KMS-11 (cell line): ENCODE results near the gene FAM114A1.

ENCODE experiments used
- H2AFZ ChIP-seq: fragments of 200-600 bp; sonication (generic); 2 replicates; pipeline ENCODE4 v1.6.1; 2016; ENCODE audit warnings: antibody characterized with exemption, mixed run types, low read depth
- H3K27ac ChIP-seq: fragments of 200-600 bp; sonication (generic); 2 replicates; pipeline ENCODE4 v1.6.1; 2016; ENCODE audit warnings: mild to moderate bottlenecking, mixed run types
- H3K27me3 ChIP-seq: fragments of 200-600 bp; sonication (generic); 2 replicates; pipeline ENCODE4 v1.6.1; 2017; ENCODE audit warnings: mild to moderate bottlenecking, low read depth, mixed run types, moderate library complexity; ENCODE audit not compliant: insufficient read depth
- H3K36me3 ChIP-seq: fragments of 200-600 bp; sonication (generic); 2 replicates; pipeline ENCODE4 v1.6.1; 2017; ENCODE audit warnings: mild to moderate bottlenecking, mixed run types; ENCODE audit not compliant: insufficient read depth
- H3K4me1 ChIP-seq: fragments of 200-600 bp; sonication (generic); 2 replicates; pipeline ENCODE4 v1.6.1; 2016; ENCODE audit warnings: mild to moderate bottlenecking, low read depth, mixed run types; ENCODE audit not compliant: poor library complexity, severe bottlenecking
- H3K4me2 ChIP-seq: fragments of 200-600 bp; sonication (generic); 2 replicates; pipeline ENCODE4 v1.7.0; 2016; ENCODE audit warnings: mild to moderate bottlenecking, mixed run types
- H3K4me3 ChIP-seq: fragments of 200-600 bp; sonication (generic); IDR thresholded peaks from 2 replicates; pipeline ENCODE4 v1.6.1; 2017; ENCODE audit warnings: low read depth, low read length, mixed read lengths; ENCODE audit not compliant: insufficient read depth
- H3K79me2 ChIP-seq: fragments of 200-600 bp; sonication (generic); 2 replicates; pipeline ENCODE4 v1.6.1; 2016; ENCODE audit warnings: low read depth, mixed run types; ENCODE audit not compliant: insufficient read depth
- H3K9ac ChIP-seq: fragments of 200-600 bp; sonication (generic); 2 replicates; pipeline ENCODE4 v1.6.1; 2016; ENCODE audit warnings: mild to moderate bottlenecking, mixed run types
- H4K20me1 ChIP-seq: fragments of 200-600 bp; sonication (generic); 2 replicates; pipeline ENCODE4 v1.6.1; 2016; ENCODE audit warnings: mild to moderate bottlenecking, mixed run types; ENCODE audit not compliant: insufficient read depth
- TF ChIP-seq, protein P1 (sequence below): fragments of 200-600 bp; sonication (generic); conservative IDR thresholded peaks from 2 replicates; pipeline ENCODE4 v1.6.1; 2017; ENCODE audit warnings: low read depth, mild to moderate bottlenecking, antibody characterized with exemption, low read length, moderate library complexity, mixed read lengths

FAM114A1 gene

DNA sequence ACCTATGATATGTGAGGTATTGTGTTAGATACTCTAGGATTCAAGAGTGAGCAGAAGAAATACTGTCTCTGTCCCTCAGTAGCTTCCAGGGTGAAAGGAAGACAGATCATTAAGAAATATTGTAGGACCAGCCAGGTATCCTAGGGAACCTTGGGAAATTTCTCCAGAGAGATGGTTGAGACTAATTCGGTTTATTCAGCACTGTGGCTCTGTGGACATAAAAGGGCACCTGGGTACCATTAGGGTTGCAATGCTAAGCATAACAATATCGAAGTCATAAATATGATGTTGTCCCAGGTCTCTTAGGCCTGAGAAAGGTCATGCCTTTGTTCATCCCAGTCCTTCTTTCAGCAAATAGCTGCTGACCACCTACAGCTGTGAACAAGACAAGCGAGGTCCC, 61.0 kb downstream of the FAM114A1 start:
- no peaks in the 10 kb centered on the region for H3K36me3 ChIP-seq
- no peaks in the 10 kb centered on the region for H4K20me1 ChIP-seq
- H3K4me3 ChIP-seq = no peak overlapping the region
- no peaks in the 10 kb centered on the region for H3K79me2 ChIP-seq
- no peak overlapping the region for H3K27ac ChIP-seq
- TF ChIP-seq, protein P1, sequence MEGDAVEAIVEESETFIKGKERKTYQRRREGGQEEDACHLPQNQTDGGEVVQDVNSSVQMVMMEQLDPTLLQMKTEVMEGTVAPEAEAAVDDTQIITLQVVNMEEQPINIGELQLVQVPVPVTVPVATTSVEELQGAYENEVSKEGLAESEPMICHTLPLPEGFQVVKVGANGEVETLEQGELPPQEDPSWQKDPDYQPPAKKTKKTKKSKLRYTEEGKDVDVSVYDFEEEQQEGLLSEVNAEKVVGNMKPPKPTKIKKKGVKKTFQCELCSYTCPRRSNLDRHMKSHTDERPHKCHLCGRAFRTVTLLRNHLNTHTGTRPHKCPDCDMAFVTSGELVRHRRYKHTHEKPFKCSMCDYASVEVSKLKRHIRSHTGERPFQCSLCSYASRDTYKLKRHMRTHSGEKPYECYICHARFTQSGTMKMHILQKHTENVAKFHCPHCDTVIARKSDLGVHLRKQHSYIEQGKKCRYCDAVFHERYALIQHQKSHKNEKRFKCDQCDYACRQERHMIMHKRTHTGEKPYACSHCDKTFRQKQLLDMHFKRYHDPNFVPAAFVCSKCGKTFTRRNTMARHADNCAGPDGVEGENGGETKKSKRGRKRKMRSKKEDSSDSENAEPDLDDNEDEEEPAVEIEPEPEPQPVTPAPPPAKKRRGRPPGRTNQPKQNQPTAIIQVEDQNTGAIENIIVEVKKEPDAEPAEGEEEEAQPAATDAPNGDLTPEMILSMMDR = no peak
- H3K27me3 ChIP-seq = no peaks in the 10 kb centered on the region
- no peak overlapping the region for H3K9ac ChIP-seq
- no peaks in the 10 kb centered on the region for H3K4me1 ChIP-seq
- no peak overlapping the region for H2AFZ ChIP-seq
- no peak overlapping the region for H3K4me2 ChIP-seq

DNA sequence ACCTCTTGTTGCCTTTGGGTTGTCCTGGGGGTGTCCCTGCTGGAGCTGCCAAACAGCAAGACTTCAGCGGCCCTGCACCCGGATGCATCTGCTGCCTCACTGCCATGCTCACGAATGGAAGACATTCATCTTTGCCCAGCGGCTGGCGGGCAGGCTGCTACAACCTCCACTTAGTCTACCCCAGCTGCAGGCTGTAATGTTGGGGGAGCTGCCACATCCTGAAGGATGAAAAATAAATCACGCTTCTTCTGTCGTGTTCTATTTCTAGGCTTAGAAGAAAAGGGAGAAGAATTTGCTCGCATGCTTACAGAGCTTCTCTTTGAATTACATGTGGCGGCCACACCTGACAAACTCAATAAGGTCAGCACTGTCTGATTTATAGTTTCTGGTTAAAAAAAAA, 61.4 kb downstream of the FAM114A1 start:
- Histone ChIP-seq H3K27me3 (no peaks in the 10 kb centered on the region), H3K4me2 (no peak overlapping the region), H3K4me1 (no peaks in the 10 kb centered on the region), H3K36me3 (no peaks in the 10 kb centered on the region), H2AFZ (no peak overlapping the region), H3K79me2 (no peaks in the 10 kb centered on the region), H3K27ac (no peak overlapping the region), H3K4me3 (no peak overlapping the region), H3K9ac (no peak overlapping the region), H4K20me1 (no peaks in the 10 kb centered on the region)
- TF ChIP-seq, protein P1 = no peak

DNA sequence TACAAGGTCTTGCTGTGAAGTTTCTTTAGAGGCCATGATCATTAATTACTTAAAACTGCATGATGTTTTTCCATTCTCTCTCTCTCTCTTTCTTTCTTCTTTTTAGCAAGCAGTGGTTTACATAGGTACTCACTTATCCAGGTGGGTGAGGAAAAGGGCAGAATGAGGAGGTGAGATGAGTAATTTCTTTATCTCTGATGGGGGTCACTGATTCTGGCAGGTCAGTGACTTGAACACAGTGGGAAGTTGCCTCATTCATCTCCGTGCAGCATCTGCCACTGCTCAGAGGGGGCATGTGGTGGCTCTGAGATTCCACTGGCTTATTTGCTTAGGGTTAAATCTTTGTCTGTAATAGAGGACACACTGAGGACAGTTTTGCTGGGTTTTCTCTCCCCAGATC, 62.6 kb downstream of the FAM114A1 start:
- TF ChIP-seq, protein P1 = no peak
- no peak overlapping the region for H3K27ac ChIP-seq
- no peaks in the 10 kb centered on the region for H3K4me1 ChIP-seq
- H3K4me3 ChIP-seq = no peak overlapping the region
- no peaks in the 10 kb centered on the region for H3K79me2 ChIP-seq
- H3K27me3 ChIP-seq = no peaks in the 10 kb centered on the region
- H3K4me2 ChIP-seq = no peak overlapping the region
- no peaks in the 10 kb centered on the region for H3K36me3 ChIP-seq
- no peaks in the 10 kb centered on the region for H4K20me1 ChIP-seq
- no peak overlapping the region for H3K9ac ChIP-seq
- H2AFZ ChIP-seq = no peak overlapping the region

DNA sequence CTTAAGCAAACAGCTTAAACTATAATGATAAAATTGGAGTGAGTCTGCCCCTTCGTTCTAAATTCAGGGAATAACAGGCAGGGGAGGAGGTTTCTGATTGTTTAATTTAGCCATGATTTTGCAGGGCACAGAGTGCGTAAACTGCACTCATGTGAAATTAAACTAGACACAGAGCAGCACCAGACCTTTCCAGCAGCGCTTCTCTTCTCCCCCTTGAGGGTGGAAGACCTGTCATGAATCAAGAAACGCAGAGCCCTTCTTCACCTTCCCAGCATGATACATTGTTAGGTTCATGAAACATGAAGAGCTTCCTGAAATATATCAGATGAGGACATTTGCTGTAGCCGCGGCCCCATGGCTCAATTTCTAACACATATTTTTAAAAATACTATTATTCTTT, 63.1 kb downstream of the FAM114A1 start:
- H3K27ac ChIP-seq = no peak overlapping the region
- H3K9ac ChIP-seq = no peak overlapping the region
- TF ChIP-seq, protein P1 = no peak

More for the DNA sequence above, 63.1 kb downstream of the FAM114A1 start:
- no peak overlapping the region for H3K4me3 ChIP-seq
- H3K36me3 ChIP-seq = no peaks in the 10 kb centered on the region
- no peaks in the 10 kb centered on the region for H3K4me1 ChIP-seq
- H3K79me2 ChIP-seq = no peaks in the 10 kb centered on the region
- H3K4me2 ChIP-seq = no peak overlapping the region
- no peaks in the 10 kb centered on the region for H3K27me3 ChIP-seq
- no peak overlapping the region for H2AFZ ChIP-seq
- H4K20me1 ChIP-seq = no peaks in the 10 kb centered on the region
